Suprapubic skin (tissue), 4 donors: ENCODE results near the gene VSX1. TPM values are rescaled to one million over a fixed set of nuclear protein-coding genes. Genes with fewer than 3 reads are reported as not detected.
A peak's percentile ranks its signal among the peaks of the same experiment; 100 is the strongest.

ENCODE experiments used
- DNase-seq, 2 donors: peaks; one replicate each; pipeline ENCODE4 v3.0.0-alpha.2; 2019; ENCODE audit warnings: low spot score in 2 of 2
- H3K27ac ChIP-seq: fragments of 200-600 bp; sonication (generic); one replicate; pipeline ENCODE4 v1.5.1; 2019
- H3K27me3 ChIP-seq: fragments of 200-600 bp; sonication (generic); one replicate; pipeline ENCODE4 v1.5.1; 2019
- H3K36me3 ChIP-seq: fragments of 200-600 bp; sonication (generic); one replicate; pipeline ENCODE4 v1.5.1; 2019
- H3K4me1 ChIP-seq: fragments of 200-600 bp; sonication (generic); one replicate; pipeline ENCODE4 v1.5.1; 2019
- H3K4me3 ChIP-seq: fragments of 200-600 bp; sonication (generic); one replicate; pipeline ENCODE4 v1.5.1; 2019; ENCODE audit warnings: mild to moderate bottlenecking
- H3K9me3 ChIP-seq: fragments of 200-600 bp; sonication (generic); one replicate; pipeline ENCODE4 v1.5.1; 2019
- EP300 ChIP-seq: sonication (generic); formaldehyde crosslinking; IDR thresholded peaks from one replicate; pipeline ENCODE4 v1.6.1; 2017; ENCODE audit warnings: antibody characterized with exemption
- POLR2A ChIP-seq, 2 donors: fragments of 450-650 bp; IDR thresholded peaks; one replicate each; pipeline ENCODE4 v1.6.1; 2017; ENCODE audit warnings: antibody characterized with exemption in 2 of 2, mild to moderate bottlenecking in 2 of 2, moderate library complexity in 2 of 2
- POLR2AphosphoS5 ChIP-seq, 3 donors: sonication (generic); formaldehyde crosslinking; IDR thresholded peaks; one replicate each; pipeline ENCODE4 v1.6.1; 2017; ENCODE audit warnings: antibody characterized with exemption in 3 of 3
- WGBS: methylation state at CpG from one replicate; pipeline ENCODE4 v1.1.5; 2018; 5-methylcytosine and 5-hydroxymethylcytosine counted together
- total RNA-seq, 4 donors: library from RNA; depleted of rRNA; stranded (reverse); fragments of >200 nt; gene quantifications; one replicate each; pipeline ENCODE4 v1.1.0, GENCODE V29; 2016
- TF ChIP-seq, protein P1 (sequence below), 2 donors: fragments of 200-600 bp in 1 of 2; fragments of 450-650 bp in 1 of 2; sonication (generic) in 1 of 2; IDR thresholded peaks; one replicate each; pipeline ENCODE4 v1.5.1; 2016 to 2019; ENCODE audit warnings: antibody characterized with exemption in 2 of 2, mild to moderate bottlenecking in 1 of 2, moderate library complexity in 1 of 2

Gene VSX1
- total RNA-seq, 4 donors from 2014 or later, result not detected

GRCh38 chr20:25042531-25043498 lies 39.1 kb downstream of the VSX1 start:
- WGBS, result 62% methylated on average over 13 of the region's 14 CpGs
- TF ChIP-seq EP300, result no peak
- TF ChIP-seq POLR2AphosphoS5 (IDR thresholded peaks at IDR 0.05), result no peak
- TF ChIP-seq, protein P1, sequence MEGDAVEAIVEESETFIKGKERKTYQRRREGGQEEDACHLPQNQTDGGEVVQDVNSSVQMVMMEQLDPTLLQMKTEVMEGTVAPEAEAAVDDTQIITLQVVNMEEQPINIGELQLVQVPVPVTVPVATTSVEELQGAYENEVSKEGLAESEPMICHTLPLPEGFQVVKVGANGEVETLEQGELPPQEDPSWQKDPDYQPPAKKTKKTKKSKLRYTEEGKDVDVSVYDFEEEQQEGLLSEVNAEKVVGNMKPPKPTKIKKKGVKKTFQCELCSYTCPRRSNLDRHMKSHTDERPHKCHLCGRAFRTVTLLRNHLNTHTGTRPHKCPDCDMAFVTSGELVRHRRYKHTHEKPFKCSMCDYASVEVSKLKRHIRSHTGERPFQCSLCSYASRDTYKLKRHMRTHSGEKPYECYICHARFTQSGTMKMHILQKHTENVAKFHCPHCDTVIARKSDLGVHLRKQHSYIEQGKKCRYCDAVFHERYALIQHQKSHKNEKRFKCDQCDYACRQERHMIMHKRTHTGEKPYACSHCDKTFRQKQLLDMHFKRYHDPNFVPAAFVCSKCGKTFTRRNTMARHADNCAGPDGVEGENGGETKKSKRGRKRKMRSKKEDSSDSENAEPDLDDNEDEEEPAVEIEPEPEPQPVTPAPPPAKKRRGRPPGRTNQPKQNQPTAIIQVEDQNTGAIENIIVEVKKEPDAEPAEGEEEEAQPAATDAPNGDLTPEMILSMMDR (IDR thresholded peaks at IDR 0.05), result no peak
- TF ChIP-seq POLR2A (IDR thresholded peaks at IDR 0.05), result no peak
- Histone ChIP-seq H3K36me3 (peaks cover 17% of the 10 kb centered on the region), H3K27ac (peak overlapping the region; percentile 48), H3K4me1 (peaks cover 81% of the 10 kb centered on the region), H3K4me3 (no peak overlapping the region), H3K27me3 (no peaks in the 10 kb centered on the region), H3K9me3 (no peaks in the 10 kb centered on the region)
- no peak for DNase-seq

DNA sequence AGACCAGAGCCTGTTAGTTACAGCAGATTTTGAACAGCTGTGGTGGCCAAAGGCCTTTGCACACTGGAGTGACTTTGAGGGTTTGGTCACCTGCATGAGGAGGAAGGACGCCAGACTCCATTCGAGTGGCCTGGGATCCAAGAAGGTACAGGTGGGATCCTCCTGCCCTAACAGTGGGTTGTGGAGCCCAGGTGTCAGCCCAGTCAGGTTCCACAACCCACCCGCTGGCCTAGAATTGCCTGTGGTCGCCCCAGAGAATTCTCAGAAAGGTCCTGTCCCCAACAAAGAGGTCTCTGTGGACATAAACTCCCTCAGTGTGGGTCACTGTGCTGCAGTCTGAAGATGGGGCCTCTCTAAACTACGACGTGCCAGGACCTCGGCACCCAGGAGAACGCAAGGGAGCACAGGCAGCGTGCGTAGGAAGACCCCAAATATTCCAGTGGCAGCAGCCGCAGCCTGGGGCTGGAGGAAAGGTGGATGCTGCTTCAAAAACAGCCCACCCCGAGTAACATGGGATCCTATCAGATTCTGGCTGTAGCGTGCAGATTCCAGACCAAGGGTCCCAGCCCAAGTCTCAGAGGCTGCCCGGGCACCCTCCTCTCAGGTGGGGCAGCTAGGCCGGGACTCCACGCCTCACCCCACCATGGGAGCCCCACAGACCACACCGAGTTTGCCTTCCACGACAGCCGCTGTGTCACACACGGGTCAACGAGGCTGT lies 40.0 kb downstream of the VSX1 start:
- H3K4me3 ChIP-seq, result no peak overlapping the region
- DNase-seq, result no peak
- TF ChIP-seq, protein P1 (IDR thresholded peaks at IDR 0.05), result no peak
- TF ChIP-seq EP300 (no peak), POLR2A (IDR thresholded peaks at IDR 0.05) (no peak), POLR2AphosphoS5 (IDR thresholded peaks at IDR 0.05) (no peak)
- H3K27ac ChIP-seq, result peak overlapping the region; percentile 48
- peaks cover 12% of the 10 kb centered on the region for H3K36me3 ChIP-seq
- 91% methylated on average over 13 of the region's 21 CpGs for WGBS
- no peaks in the 10 kb centered on the region for H3K9me3 ChIP-seq
- H3K4me1 ChIP-seq, result peaks cover 81% of the 10 kb centered on the region
- no peaks in the 10 kb centered on the region for H3K27me3 ChIP-seq

- peaks cover 91% of the 10 kb centered on the region for H3K4me1 ChIP-seq
- no peak for TF ChIP-seq POLR2AphosphoS5 (IDR thresholded peaks at IDR 0.05)
- TF ChIP-seq, protein P1 (IDR thresholded peaks at IDR 0.05), result no peak
- no peak for TF ChIP-seq EP300
- no peak for TF ChIP-seq POLR2A (IDR thresholded peaks at IDR 0.05)
- H3K27ac ChIP-seq, result peak overlapping the region; percentile 90
- DNase-seq, result no peak
- 17% methylated on average over 5 of the region's 6 CpGs for WGBS
- no peaks in the 10 kb centered on the region for H3K36me3 ChIP-seq
- H3K9me3 ChIP-seq, result no peaks in the 10 kb centered on the region
- H3K27me3 ChIP-seq, result no peaks in the 10 kb centered on the region
- H3K4me3 ChIP-seq, result no peak overlapping the region
Measured at GRCh38 chr20:25040438-25040831, 41.5 kb downstream of the VSX1 start.

GRCh38 chr20:25039697-25040437 lies 42.1 kb downstream of the VSX1 start:
- peaks cover 86% of the 10 kb centered on the region for H3K4me1 ChIP-seq
- no peaks in the 10 kb centered on the region for H3K27me3 ChIP-seq
- TF ChIP-seq POLR2AphosphoS5 (IDR thresholded peaks at IDR 0.05) (peak in 2 of 3 donors; percentile 77 to 92), POLR2A (IDR thresholded peaks at IDR 0.05) (no peak), EP300 (peak; percentile 40)
- TF ChIP-seq, protein P1 (IDR thresholded peaks at IDR 0.05), result no peak
- no peaks in the 10 kb centered on the region for H3K9me3 ChIP-seq
- H3K27ac ChIP-seq, result peak overlapping the region; percentile 90
- WGBS, result 9% methylated on average over 9 of the region's 9 CpGs
- no peak overlapping the region for H3K4me3 ChIP-seq
- peak; percentile 90 to 91 for DNase-seq
- H3K36me3 ChIP-seq, result no peaks in the 10 kb centered on the region
